ENCODE measurements around the gene DUSP23.

Gene DUSP23

DNA sequence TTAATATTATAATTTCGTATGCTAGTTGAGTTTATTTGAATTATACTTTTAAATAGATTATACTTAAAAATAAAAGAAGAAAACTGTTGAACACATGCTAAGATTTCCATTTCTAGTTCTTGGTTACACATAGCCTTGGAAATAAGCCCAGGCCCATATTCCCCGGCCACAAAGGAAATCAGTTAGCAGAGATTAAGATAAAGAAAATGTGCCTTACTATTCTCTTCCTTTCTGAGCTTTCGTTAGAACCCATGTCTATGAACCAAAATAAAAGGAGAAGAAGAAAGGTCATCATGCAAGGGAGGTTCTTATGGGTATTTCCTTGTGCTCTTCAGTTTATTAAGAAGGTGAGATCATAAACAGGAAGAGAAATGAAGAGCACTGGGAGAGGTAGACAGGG lies 34.1 kb upstream of the DUSP23 start:
- no peak overlapping the region for H3K9ac ChIP-seq (ENCODE audit: low read depth, low read length, poor library complexity)
- H2BK15ac ChIP-seq (ENCODE audit: low read length): no peak overlapping the region
- DNase-seq (ENCODE audit: low spot score): no peak
- no peak overlapping the region for H3K14ac ChIP-seq (ENCODE audit: low read length)
- H3K79me1 ChIP-seq (ENCODE audit: low read depth, low read length): no peaks in the 10 kb centered on the region
- H2AFZ ChIP-seq (ENCODE audit: low read length): no peak overlapping the region
- no peak overlapping the region for H2BK12ac ChIP-seq (ENCODE audit: low read length)
- no CpG with 5 or more reads among the region's 3 CpGs for WGBS, 2 donors (ENCODE audit: extremely low coverage in 2 of 2, insufficient read length in 2 of 2, insufficient replicate concordance in 1 of 2)
- no peak overlapping the region for H2BK5ac ChIP-seq (ENCODE audit: low read length)
- H3K27ac ChIP-seq (replicated peaks; ENCODE audit: low read length): no peak overlapping the region
- H3K23ac ChIP-seq (ENCODE audit: low read depth, low read length, poor library complexity): no peak overlapping the region
- no peak overlapping the region for H2BK120ac ChIP-seq (ENCODE audit: low read depth, low read length)
- no peaks in the 10 kb centered on the region for H3K4me1 ChIP-seq (ENCODE audit: control insufficient read depth in 2 of 2, insufficient read depth in 1 of 2, low read depth in 1 of 2, low read length in 2 of 2)
- H3K4me3 ChIP-seq (ENCODE audit: low read length in 2 of 2): no peak overlapping the region
- no peak overlapping the region for H3K4me2 ChIP-seq (ENCODE audit: insufficient read depth, low read length, poor library complexity, severe bottlenecking)
- no peak overlapping the region for H3K4ac ChIP-seq (ENCODE audit: low read length)
- no peak overlapping the region for H3K18ac ChIP-seq (ENCODE audit: low read length)
- no peaks in the 10 kb centered on the region for H3K27me3 ChIP-seq (ENCODE audit: control insufficient read depth in 3 of 3, insufficient read depth in 3 of 3, low read depth in 1 of 3, low read length in 3 of 3)
- no peak overlapping the region for H4K91ac ChIP-seq (ENCODE audit: low read depth, low read length, poor library complexity)
- no peak overlapping the region for H2AK5ac ChIP-seq (ENCODE audit: low read depth, low read length)
- H4K8ac ChIP-seq (ENCODE audit: low read depth, low read length): no peak overlapping the region
- no peaks in the 10 kb centered on the region for H3K9me3 ChIP-seq (replicated peaks in 1 of 2; ENCODE audit: control insufficient read depth in 2 of 2, insufficient read depth in 1 of 2, low read depth in 1 of 2, low read length in 2 of 2)
- no peaks in the 10 kb centered on the region for H3K36me3 ChIP-seq (replicated peaks in 1 of 2; ENCODE audit: control insufficient read depth in 2 of 2, insufficient read depth in 2 of 2, low read length in 2 of 2)

DNA sequence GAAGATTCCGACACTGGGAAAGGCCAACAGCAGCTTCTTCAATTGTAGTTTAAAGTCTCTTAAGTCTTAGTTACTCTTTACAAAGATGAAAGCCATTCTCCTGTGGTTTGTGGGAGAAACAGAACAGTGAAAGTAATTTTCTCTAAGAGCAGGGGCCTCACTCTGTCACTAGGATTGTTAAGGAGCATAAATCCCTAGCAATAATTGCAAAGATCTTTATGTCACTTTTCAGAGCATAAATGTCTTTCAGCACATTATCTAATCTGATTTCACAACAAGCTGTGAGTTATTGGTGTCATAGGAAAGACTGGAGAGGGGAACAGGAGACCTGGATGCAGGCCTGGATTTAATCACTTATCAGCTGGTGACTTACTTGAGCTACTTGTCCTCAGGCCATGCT lies 32.4 kb upstream of the DUSP23 start:
- no peak overlapping the region for H2BK120ac ChIP-seq (ENCODE audit: low read depth, low read length)
- no peak overlapping the region for H4K8ac ChIP-seq (ENCODE audit: low read depth, low read length)
- no peak overlapping the region for H2BK12ac ChIP-seq (ENCODE audit: low read length)
- H3K18ac ChIP-seq (ENCODE audit: low read length): no peak overlapping the region
- H3K4me2 ChIP-seq (ENCODE audit: insufficient read depth, low read length, poor library complexity, severe bottlenecking): no peak overlapping the region
- DNase-seq (ENCODE audit: low spot score): no peak
- no peak overlapping the region for H2AFZ ChIP-seq (ENCODE audit: low read length)
- H2AK5ac ChIP-seq (ENCODE audit: low read depth, low read length): no peak overlapping the region
- no CpG with 5 or more reads among the region's 1 CpG for WGBS, 2 donors (ENCODE audit: extremely low coverage in 2 of 2, insufficient read length in 2 of 2, insufficient replicate concordance in 1 of 2)
- H2BK15ac ChIP-seq (ENCODE audit: low read length): no peak overlapping the region
- no peak overlapping the region for H4K91ac ChIP-seq (ENCODE audit: low read depth, low read length, poor library complexity)
- H3K27me3 ChIP-seq (ENCODE audit: control insufficient read depth in 3 of 3, insufficient read depth in 3 of 3, low read depth in 1 of 3, low read length in 3 of 3): no peaks in the 10 kb centered on the region
- H3K4ac ChIP-seq (ENCODE audit: low read length): no peak overlapping the region
- H3K79me1 ChIP-seq (ENCODE audit: low read depth, low read length): no peaks in the 10 kb centered on the region
- H3K4me1 ChIP-seq (ENCODE audit: control insufficient read depth in 2 of 2, insufficient read depth in 1 of 2, low read depth in 1 of 2, low read length in 2 of 2): no peaks in the 10 kb centered on the region
- H3K23ac ChIP-seq (ENCODE audit: low read depth, low read length, poor library complexity): no peak overlapping the region
- no peak overlapping the region for H2BK5ac ChIP-seq (ENCODE audit: low read length)
- H3K36me3 ChIP-seq (replicated peaks in 1 of 2; ENCODE audit: control insufficient read depth in 2 of 2, insufficient read depth in 2 of 2, low read length in 2 of 2): no peaks in the 10 kb centered on the region
- no peak overlapping the region for H3K9ac ChIP-seq (ENCODE audit: low read depth, low read length, poor library complexity)
- H3K14ac ChIP-seq (ENCODE audit: low read length): no peak overlapping the region
- no peaks in the 10 kb centered on the region for H3K9me3 ChIP-seq (replicated peaks in 1 of 2; ENCODE audit: control insufficient read depth in 2 of 2, insufficient read depth in 1 of 2, low read depth in 1 of 2, low read length in 2 of 2)
- no peak overlapping the region for H3K27ac ChIP-seq (replicated peaks; ENCODE audit: low read length)
- no peak overlapping the region for H3K4me3 ChIP-seq (ENCODE audit: low read length in 2 of 2)

DNA sequence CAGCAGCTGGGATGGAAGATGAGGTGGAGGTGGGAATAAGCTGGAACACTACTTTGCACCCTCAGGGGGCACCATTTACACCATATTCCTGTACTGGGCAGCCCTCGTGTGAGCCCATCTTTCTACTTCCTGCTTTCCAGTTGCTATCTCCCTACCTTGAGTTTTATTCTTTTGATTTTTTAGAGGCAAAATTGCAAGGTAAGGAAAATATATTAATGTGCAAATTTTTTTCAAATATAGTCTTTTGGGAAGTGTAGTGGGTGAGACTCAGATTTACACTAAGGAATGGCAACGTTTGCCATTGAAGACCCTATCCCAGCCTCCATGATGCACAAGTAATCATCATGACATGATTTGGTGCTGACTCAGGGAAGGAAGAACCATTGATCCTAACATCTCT lies 31.1 kb upstream of the DUSP23 start:
- Histone ChIP-seq H2BK5ac (ENCODE audit: low read length) (no peak overlapping the region), H3K18ac (ENCODE audit: low read length) (no peak overlapping the region), H4K8ac (ENCODE audit: low read depth, low read length) (no peak overlapping the region), H2BK15ac (ENCODE audit: low read length) (no peak overlapping the region), H3K36me3 (replicated peaks in 1 of 2; ENCODE audit: control insufficient read depth in 2 of 2, insufficient read depth in 2 of 2, low read length in 2 of 2) (no peaks in the 10 kb centered on the region), H3K23ac (ENCODE audit: low read depth, low read length, poor library complexity) (no peak overlapping the region), H3K9ac (ENCODE audit: low read depth, low read length, poor library complexity) (no peak overlapping the region), H2AK5ac (ENCODE audit: low read depth, low read length) (no peak overlapping the region), H3K9me3 (replicated peaks in 1 of 2; ENCODE audit: control insufficient read depth in 2 of 2, insufficient read depth in 1 of 2, low read depth in 1 of 2, low read length in 2 of 2) (no peaks in the 10 kb centered on the region), H3K27ac (replicated peaks; ENCODE audit: low read length) (no peak overlapping the region), H2BK120ac (ENCODE audit: low read depth, low read length) (no peak overlapping the region), H3K27me3 (ENCODE audit: control insufficient read depth in 3 of 3, insufficient read depth in 3 of 3, low read depth in 1 of 3, low read length in 3 of 3) (no peaks in the 10 kb centered on the region), H3K4me1 (ENCODE audit: control insufficient read depth in 2 of 2, insufficient read depth in 1 of 2, low read depth in 1 of 2, low read length in 2 of 2) (no peaks in the 10 kb centered on the region), H3K4ac (ENCODE audit: low read length) (no peak overlapping the region), H3K14ac (ENCODE audit: low read length) (no peak overlapping the region), H4K91ac (ENCODE audit: low read depth, low read length, poor library complexity) (no peak overlapping the region), H2AFZ (ENCODE audit: low read length) (no peak overlapping the region), H3K79me1 (ENCODE audit: low read depth, low read length) (no peaks in the 10 kb centered on the region), H3K4me3 (ENCODE audit: low read length in 2 of 2) (no peak overlapping the region), H3K4me2 (ENCODE audit: insufficient read depth, low read length, poor library complexity, severe bottlenecking) (no peak overlapping the region), H2BK12ac (ENCODE audit: low read length) (no peak overlapping the region)
- no CpG with 5 or more reads among the region's 2 CpGs for WGBS, 2 donors (ENCODE audit: extremely low coverage in 2 of 2, insufficient read length in 2 of 2, insufficient replicate concordance in 1 of 2)
- DNase-seq (ENCODE audit: low spot score): no peak

DNA sequence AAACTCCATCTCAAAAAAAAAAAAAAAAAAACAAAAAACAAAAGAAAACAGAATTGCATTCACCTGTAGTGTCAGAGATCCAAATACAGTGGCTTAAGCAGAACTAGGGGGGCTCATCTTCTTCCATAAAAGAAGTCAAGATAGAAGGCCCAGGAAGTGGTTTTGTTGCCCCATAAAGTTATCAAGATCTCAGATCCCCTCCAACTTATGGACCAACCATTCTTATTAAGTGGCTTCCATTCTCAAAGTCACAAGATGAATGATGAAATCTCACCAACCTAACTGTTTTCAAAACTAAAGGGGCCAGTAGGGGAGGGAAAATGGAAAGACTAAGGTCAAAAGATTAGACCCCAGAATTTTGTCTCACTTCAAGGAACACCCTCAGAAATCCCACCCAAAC lies 30.1 kb upstream of the DUSP23 start:
- Histone ChIP-seq H3K36me3 (replicated peaks in 1 of 2; ENCODE audit: control insufficient read depth in 2 of 2, insufficient read depth in 2 of 2, low read length in 2 of 2) (no peaks in the 10 kb centered on the region), H2AK5ac (ENCODE audit: low read depth, low read length) (no peak overlapping the region)

More for the DNA sequence above, 30.1 kb upstream of the DUSP23 start:
- no peak for DNase-seq (ENCODE audit: low spot score)
- H2BK120ac ChIP-seq (ENCODE audit: low read depth, low read length): no peak overlapping the region
- H2AFZ ChIP-seq (ENCODE audit: low read length): no peak overlapping the region
- H3K27me3 ChIP-seq (ENCODE audit: control insufficient read depth in 3 of 3, insufficient read depth in 3 of 3, low read depth in 1 of 3, low read length in 3 of 3): no peaks in the 10 kb centered on the region
- H3K4me1 ChIP-seq (ENCODE audit: control insufficient read depth in 2 of 2, insufficient read depth in 1 of 2, low read depth in 1 of 2, low read length in 2 of 2): no peaks in the 10 kb centered on the region
- H3K18ac ChIP-seq (ENCODE audit: low read length): no peak overlapping the region
- no peak overlapping the region for H2BK12ac ChIP-seq (ENCODE audit: low read length)
- no peak overlapping the region for H3K27ac ChIP-seq (replicated peaks; ENCODE audit: low read length)
- no peak overlapping the region for H3K9ac ChIP-seq (ENCODE audit: low read depth, low read length, poor library complexity)
- no peak overlapping the region for H2BK5ac ChIP-seq (ENCODE audit: low read length)
- H4K91ac ChIP-seq (ENCODE audit: low read depth, low read length, poor library complexity): no peak overlapping the region
- H3K4me2 ChIP-seq (ENCODE audit: insufficient read depth, low read length, poor library complexity, severe bottlenecking): no peak overlapping the region
- no peak overlapping the region for H3K4ac ChIP-seq (ENCODE audit: low read length)
- H3K9me3 ChIP-seq (replicated peaks in 1 of 2; ENCODE audit: control insufficient read depth in 2 of 2, insufficient read depth in 1 of 2, low read depth in 1 of 2, low read length in 2 of 2): no peaks in the 10 kb centered on the region
- no peak overlapping the region for H2BK15ac ChIP-seq (ENCODE audit: low read length)
- no peaks in the 10 kb centered on the region for H3K79me1 ChIP-seq (ENCODE audit: low read depth, low read length)
- H3K23ac ChIP-seq (ENCODE audit: low read depth, low read length, poor library complexity): no peak overlapping the region
- H3K14ac ChIP-seq (ENCODE audit: low read length): no peak overlapping the region
- H3K4me3 ChIP-seq (ENCODE audit: low read length in 2 of 2): no peak overlapping the region
- no peak overlapping the region for H4K8ac ChIP-seq (ENCODE audit: low read depth, low read length)
